ENCODE data around the gene PKN1. TPM values are rescaled to one million over a fixed set of nuclear protein-coding genes. Genes with fewer than 3 reads are reported as not detected.

The PKN1 gene
- total and polyA plus RNA-seq, 2 donors (not counting 1 experiment from before 2014, with no cell fraction given): 114 to 171 TPM

DNA sequence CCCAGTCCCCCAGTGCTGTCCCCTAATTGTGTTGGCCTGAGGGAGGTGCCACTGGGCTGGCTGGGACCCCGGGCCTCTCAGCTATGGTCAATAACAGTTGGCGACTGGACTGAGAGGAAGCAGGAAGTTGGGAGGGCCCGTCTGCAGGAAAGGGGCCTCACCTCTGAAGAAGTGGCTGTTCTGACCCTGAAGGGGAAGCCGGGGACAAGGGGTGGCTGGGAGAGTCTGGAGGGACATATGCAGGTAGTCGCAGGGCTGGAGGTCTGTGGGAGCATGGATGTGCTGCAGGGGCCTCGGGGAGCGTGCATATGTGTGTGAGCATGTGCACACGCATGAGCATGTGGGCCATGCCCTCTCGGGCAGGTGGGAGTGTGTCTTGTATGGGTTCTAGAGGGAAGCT is 5.9 kb downstream of the PKN1 start:
- Histone ChIP-seq H3K36me3 (replicated peaks in 1 of 2; ENCODE audit: control extremely low read depth in 1 of 2, control insufficient read depth in 1 of 2, extremely low read depth in 1 of 2, insufficient read depth in 2 of 2, low read length in 1 of 2) (peaks cover 7 to 26% of the 10 kb centered on the region in 2 experiments), H2AFZ (ENCODE audit: insufficient read depth, low read depth, low read length, poor library complexity, severe bottlenecking) (no peak overlapping the region), H3K4me3 (ENCODE audit: control extremely low read depth in 1 of 5, extremely low read depth in 1 of 5, insufficient read depth in 1 of 5, low read depth in 2 of 5, low read length in 4 of 5) (no peak overlapping the region), H3K9ac (ENCODE audit: low read length) (no peak overlapping the region), H3K79me2 (ENCODE audit: control insufficient read depth, insufficient read depth, low read length) (peaks cover 92% of the 10 kb centered on the region), H4K20me1 (ENCODE audit: control insufficient read depth, insufficient read depth, low read length, poor library complexity, severe bottlenecking) (peaks cover 19% of the 10 kb centered on the region), H3K9me3 (ENCODE audit: control extremely low read depth in 1 of 3, control insufficient read depth in 2 of 3, insufficient read depth in 1 of 3, low read length in 2 of 3) (no peaks in the 10 kb centered on the region), H3K27ac (ENCODE audit: low read length in 2 of 2) (no peak overlapping the region), H3K4me1 (ENCODE audit: control insufficient read depth in 2 of 2, insufficient read depth in 2 of 2, low read length in 2 of 2) (peaks cover 30 to 32% of the 10 kb centered on the region in 2 donors), H3K4me2 (replicated peaks; ENCODE audit: low read depth, low read length, poor library complexity, severe bottlenecking) (peak overlapping the region; percentile 97), H3K27me3 (replicated peaks in 1 of 4; ENCODE audit: control extremely low read depth in 1 of 4, control insufficient read depth in 3 of 4, insufficient read depth in 4 of 4, low read length in 3 of 4) (no peaks in the 10 kb centered on the region)
- H3K27ac Mint-ChIP-seq: peak overlapping the region; percentile 82
- no peaks in the 10 kb centered on the region for H3K9me3 Mint-ChIP-seq (ENCODE audit: insufficient read depth)
- intact Hi-C loops (cut with micrococcal nuclease): no loop called here
- TF ChIP-seq, protein P1, sequence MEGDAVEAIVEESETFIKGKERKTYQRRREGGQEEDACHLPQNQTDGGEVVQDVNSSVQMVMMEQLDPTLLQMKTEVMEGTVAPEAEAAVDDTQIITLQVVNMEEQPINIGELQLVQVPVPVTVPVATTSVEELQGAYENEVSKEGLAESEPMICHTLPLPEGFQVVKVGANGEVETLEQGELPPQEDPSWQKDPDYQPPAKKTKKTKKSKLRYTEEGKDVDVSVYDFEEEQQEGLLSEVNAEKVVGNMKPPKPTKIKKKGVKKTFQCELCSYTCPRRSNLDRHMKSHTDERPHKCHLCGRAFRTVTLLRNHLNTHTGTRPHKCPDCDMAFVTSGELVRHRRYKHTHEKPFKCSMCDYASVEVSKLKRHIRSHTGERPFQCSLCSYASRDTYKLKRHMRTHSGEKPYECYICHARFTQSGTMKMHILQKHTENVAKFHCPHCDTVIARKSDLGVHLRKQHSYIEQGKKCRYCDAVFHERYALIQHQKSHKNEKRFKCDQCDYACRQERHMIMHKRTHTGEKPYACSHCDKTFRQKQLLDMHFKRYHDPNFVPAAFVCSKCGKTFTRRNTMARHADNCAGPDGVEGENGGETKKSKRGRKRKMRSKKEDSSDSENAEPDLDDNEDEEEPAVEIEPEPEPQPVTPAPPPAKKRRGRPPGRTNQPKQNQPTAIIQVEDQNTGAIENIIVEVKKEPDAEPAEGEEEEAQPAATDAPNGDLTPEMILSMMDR (IDR thresholded peaks at IDR 0.05): no peak
- TF ChIP-seq EZH2 (IDR thresholded peaks at IDR 0.05; ENCODE audit: borderline replicate concordance, insufficient read depth, low read depth, low read length, poor library complexity, severe bottlenecking): no peak
- no peaks in the 10 kb centered on the region for H3K27me3 Mint-ChIP-seq
- peak overlapping the region; percentile 63 for H3K4me3 Mint-ChIP-seq
- no peak for DNase-seq
- CTCF ChIA-PET: interaction anchor here (0.8 to 1.0 kb wide), 2 partner anchors 24 to 91 kb away, joined by 3 read pairs; no protein-coding TSS in a partner anchor
- POLR2A ChIA-PET: interaction anchor here (3.1 kb wide), 1 partner anchor 20 kb away, joined by 16 read pairs; the partner anchor contains the start of gene DDX39A
- no peak for ATAC-seq (ENCODE audit: low read depth)
- peaks cover 43% of the 10 kb centered on the region for H3K4me1 Mint-ChIP-seq
- 46% methylated on average over 9 of the region's 9 CpGs for WGBS (ENCODE audit: insufficient coverage)

DNA sequence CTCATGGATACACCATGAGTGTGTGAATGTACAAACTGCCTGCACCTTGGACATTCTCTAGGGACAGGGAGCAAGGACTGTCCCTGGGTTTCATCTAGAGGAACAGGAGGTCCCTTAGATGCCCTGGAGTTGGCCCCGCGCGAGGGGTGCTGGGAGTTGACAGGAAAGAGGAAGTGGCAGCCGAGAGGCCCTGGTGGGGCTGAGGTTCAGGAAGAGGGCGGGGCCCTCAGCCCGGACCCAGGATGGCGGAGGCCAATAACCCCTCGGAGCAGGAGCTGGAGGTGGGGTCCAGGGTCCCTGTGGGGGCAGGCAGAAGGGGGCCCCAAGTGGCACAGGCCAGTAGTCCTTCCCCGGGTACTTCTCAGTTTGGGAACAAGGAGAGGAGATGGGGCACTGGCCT is 6.9 kb downstream of the PKN1 start:
- H3K4me1 ChIP-seq (ENCODE audit: control insufficient read depth in 2 of 2, insufficient read depth in 2 of 2, low read length in 2 of 2): peaks cover 20 to 23% of the 10 kb centered on the region in 2 donors
- CTCF ChIA-PET: interaction anchor here (1.0 kb wide), 1 partner anchor 92 kb away, joined by 3 read pairs; no protein-coding TSS in a partner anchor
- peak overlapping the region; percentile 94 for H2AFZ ChIP-seq (ENCODE audit: insufficient read depth, low read depth, low read length, poor library complexity, severe bottlenecking)
- peak overlapping the region; percentile 96 for H3K27ac Mint-ChIP-seq
- 0% methylated on average over 9 of the region's 9 CpGs for WGBS (ENCODE audit: insufficient coverage)
- peaks cover 13% of the 10 kb centered on the region for H4K20me1 ChIP-seq (ENCODE audit: control insufficient read depth, insufficient read depth, low read length, poor library complexity, severe bottlenecking)
- H3K4me3 Mint-ChIP-seq: peak overlapping the region; percentile 95
- peak overlapping the region; percentile 48 to 95 (median 70) for H3K4me3 ChIP-seq (ENCODE audit: control extremely low read depth in 1 of 5, extremely low read depth in 1 of 5, insufficient read depth in 1 of 5, low read depth in 2 of 5, low read length in 4 of 5)
- POLR2A ChIA-PET: interaction anchor here (0.5 to 3.1 kb wide), 5 partner anchors 21 to 349 kb away, joined by 3 to 16 read pairs (median 5); partner anchors contain the start of gene DDX39A
- peak overlapping the region; percentile 97 for H3K4me2 ChIP-seq (replicated peaks; ENCODE audit: low read depth, low read length, poor library complexity, severe bottlenecking)
- ATAC-seq (ENCODE audit: low read depth): peak; percentile 99
- H3K36me3 ChIP-seq (replicated peaks in 1 of 2; ENCODE audit: control extremely low read depth in 1 of 2, control insufficient read depth in 1 of 2, extremely low read depth in 1 of 2, insufficient read depth in 2 of 2, low read length in 1 of 2): peaks cover 8 to 34% of the 10 kb centered on the region in 2 experiments
- TF ChIP-seq EZH2 (IDR thresholded peaks at IDR 0.05; ENCODE audit: borderline replicate concordance, insufficient read depth, low read depth, low read length, poor library complexity, severe bottlenecking): no peak
- TF ChIP-seq, protein P1 (IDR thresholded peaks at IDR 0.05): no peak
- H3K27me3 Mint-ChIP-seq: no peaks in the 10 kb centered on the region
- no peaks in the 10 kb centered on the region for H3K9me3 Mint-ChIP-seq (ENCODE audit: insufficient read depth)
- peaks cover 90% of the 10 kb centered on the region for H3K79me2 ChIP-seq (ENCODE audit: control insufficient read depth, insufficient read depth, low read length)
- intact Hi-C loops (cut with micrococcal nuclease): loop anchor here (1.0 kb wide), 1 partner anchor 8 kb away; no protein-coding TSS in a partner anchor
- peak; percentile 86 for DNase-seq
- H3K27me3 ChIP-seq (replicated peaks in 1 of 4; ENCODE audit: control extremely low read depth in 1 of 4, control insufficient read depth in 3 of 4, insufficient read depth in 4 of 4, low read length in 3 of 4): no peaks in the 10 kb centered on the region
- peak overlapping the region; percentile 46 to 84 for H3K27ac ChIP-seq (ENCODE audit: low read length in 2 of 2)
- peaks cover 33% of the 10 kb centered on the region for H3K4me1 Mint-ChIP-seq
- H3K9ac ChIP-seq (ENCODE audit: low read length): peak overlapping the region; percentile 88
- no peaks in the 10 kb centered on the region for H3K9me3 ChIP-seq (ENCODE audit: control extremely low read depth in 1 of 3, control insufficient read depth in 2 of 3, insufficient read depth in 1 of 3, low read length in 2 of 3)

Measured in B cell (primary cell).